Measurements from ENCODE around the gene FAM24B.
"Not testable (repeated sequence)": the region's sequence is repeated elsewhere in the genome, so short reads cannot be mapped to it uniquely, and the experiment has no call there.

The FAM24B gene

DNA sequence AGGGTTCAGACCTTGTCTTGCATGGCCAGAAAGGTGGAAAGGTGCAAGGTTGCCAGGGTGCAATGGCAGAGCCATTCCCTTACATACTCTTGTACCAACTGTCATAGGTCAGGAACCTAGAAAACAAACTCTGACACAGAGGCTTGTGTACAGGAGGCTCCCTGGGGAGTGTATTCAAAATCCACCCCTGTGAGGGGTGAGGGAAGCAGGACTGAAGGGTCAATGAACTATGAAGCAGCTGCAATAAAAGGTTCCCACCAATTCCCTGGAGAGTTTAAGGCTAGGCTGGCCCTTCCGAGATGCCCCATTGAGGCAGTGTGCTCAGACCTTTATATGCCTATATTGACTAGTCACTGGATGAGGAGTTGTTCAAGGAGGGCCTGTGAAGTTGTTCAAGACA, 19.9 kb downstream of the FAM24B start:
- DNase-seq (ENCODE audit: low read depth, low spot score): no peak

DNA sequence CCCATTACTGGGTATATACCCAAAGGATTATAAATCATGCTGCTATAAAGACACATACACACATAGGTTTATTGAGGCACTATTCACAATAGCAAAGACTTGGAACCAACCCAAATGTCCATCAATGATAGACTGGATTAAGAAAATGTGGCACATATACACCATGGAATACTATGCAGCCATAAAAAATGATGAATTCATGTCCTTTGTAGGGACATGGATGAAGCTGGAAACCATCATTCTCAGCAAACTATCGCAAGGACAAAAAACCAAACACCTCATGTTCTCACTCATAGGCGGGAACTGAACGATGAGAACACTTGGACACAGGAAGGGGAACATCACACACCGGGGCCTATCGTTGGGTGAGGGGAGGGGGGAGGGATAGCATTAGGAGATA, 21.3 kb downstream of the FAM24B start:
- not testable (repeated sequence) for DNase-seq (ENCODE audit: low read depth, low spot score)

DNA sequence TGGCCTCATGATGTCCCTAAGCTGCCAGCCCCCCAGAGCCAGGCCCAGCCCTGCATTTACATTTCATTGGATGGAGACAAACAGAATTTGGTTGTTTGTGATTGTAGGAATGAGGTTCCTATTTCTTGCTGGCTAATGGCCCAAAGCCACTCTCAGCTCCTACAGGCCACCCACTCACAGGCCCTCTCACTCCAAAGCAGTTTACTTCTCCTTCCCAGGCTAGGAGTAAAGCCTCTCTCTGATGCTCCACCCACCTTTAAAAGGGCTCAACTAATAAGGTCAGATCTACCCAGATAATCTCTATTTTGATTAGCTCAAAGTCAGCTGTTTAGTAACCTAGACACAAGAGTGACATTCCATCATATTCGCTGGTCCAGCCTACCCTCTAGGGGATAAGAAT, 22.5 kb downstream of the FAM24B start:
- DNase-seq (ENCODE audit: low read depth, low spot score): no peak

DNA sequence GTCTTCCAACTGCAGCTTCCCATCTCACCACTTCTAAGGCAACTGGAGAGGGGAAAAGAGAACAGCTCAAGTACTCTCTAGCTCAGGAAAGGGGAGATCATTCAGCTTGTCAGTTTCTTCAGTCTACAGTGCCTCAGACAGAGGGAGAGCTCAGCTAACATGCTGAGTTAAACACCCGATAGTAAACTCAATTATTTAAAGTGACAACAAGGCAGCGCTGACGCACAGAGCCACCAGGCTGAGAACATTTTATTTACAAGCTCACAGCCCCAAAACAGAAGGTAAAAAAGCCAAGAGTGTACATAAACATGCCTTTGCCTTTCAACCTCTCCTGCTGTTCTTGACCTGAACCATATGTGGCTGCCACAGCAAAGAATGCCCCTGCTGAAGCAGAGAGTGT, 23.6 kb downstream of the FAM24B start:
- DNase-seq (ENCODE audit: low read depth, low spot score): no peak

DNA sequence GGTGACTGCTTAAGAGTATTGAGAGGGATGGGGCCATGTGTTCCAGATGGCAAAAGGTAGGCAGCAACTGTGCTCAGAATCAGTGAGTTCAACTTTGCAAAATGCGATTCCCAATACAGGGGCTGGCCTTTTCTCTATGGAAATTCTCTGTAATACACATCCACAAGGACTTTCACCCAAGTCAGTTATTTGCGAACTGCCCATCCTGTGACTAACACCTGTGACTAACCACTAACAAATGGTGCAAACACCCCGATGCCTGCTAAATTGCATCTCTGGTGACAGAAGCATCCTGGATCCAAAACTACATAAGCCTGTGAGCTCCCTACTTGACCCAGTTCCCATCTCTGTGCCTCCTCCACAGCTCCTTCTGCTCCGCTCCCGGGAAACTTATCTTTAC, 24.7 kb downstream of the FAM24B start:
- no peak for DNase-seq (ENCODE audit: low read depth, low spot score)

DNA sequence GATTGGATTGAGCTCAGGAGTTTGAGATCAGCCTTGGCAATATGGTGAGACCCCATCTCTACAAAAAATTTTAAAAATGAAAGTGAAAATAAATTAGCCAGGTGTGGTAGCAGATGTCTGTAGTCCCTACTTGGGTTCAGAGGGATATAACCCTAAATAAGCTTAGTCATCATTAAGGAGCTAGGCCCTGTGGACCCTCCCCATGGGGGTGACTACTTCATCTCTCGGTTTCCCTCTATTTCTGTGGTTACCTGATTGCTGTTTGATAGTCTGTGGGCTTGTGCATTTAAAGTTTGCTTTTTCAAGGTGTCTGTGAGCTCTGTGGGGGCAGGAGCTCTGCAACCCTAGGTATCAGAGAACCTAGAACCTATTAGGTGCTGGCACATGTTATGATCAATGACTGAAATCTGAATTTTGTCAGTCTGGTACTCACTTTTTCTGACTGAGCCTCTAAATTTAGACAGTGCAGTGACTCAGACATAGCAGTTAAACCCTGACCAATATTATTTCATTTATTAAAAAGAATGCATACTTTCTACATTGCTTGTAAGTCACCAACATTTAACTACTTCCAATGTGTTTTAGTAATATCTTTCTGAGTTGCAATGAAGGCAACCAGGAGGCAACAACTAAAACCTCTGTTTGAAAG, 25.6 kb downstream of the FAM24B start:
- DNase-seq (ENCODE audit: low read depth, low spot score): no peak

DNA sequence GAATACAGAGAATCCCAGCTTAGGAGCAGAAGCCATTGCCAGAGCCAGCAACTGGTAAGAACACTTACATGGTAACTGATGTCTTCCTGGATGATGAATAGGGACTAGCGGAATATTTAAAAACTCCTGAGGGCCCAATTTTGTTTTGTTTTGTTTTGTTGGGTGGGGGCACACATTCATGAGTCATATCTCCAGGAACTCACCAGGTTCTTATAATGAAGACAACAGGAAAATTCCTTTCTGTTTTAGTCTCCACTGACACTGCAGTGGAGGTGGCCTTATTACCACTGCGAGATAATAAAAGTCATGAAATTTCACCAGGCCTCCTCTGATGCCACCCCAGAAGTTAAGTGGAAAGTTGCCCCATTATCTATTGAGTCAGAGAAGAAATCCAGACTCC, 27.1 kb downstream of the FAM24B start:
- DNase-seq (ENCODE audit: low read depth, low spot score): no peak

DNA sequence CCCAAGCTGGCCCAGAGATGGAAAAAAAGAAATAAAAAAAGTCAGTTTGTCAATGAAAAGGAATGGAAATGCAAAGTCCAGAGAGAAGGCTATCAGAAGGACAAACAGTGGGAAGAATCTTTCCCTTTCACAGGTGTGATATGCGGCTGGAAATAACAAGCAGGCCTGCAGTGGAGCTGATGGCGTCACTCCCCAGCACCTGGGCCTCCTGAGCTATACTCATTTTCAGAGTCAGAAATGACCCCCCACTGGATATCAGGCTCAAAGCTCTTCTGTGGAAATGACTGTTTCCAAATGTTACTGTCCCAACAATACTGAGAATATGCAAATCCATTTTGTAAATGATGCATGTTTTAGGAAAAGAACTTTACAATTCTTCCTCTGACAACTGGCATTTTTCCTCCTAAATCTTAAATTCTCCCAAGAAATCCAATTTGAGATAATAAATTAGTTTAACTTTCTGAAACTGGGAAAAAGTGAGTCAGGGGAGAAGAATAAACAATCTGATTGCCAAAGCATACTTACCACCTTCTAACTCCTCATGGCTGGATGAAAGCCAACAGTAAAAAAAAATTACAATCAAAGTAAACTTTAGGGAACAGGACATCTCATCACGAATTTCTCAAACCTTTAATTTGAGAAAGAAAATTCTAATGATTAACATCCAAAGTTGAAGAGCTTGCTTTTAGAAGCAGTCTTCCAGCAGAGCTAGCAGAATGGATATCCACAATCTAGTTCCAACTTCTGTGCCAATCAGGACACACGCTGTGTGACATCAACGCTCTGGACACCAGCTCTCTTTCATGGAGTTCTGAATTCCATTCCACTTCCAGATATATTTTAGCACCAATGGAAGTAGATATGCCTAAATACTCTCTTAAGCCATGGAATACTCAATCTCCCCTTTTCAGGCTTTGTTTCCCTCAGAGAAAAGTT, 28.4 kb downstream of the FAM24B start:
- DNase-seq (ENCODE audit: low read depth, low spot score): no peak

DNA sequence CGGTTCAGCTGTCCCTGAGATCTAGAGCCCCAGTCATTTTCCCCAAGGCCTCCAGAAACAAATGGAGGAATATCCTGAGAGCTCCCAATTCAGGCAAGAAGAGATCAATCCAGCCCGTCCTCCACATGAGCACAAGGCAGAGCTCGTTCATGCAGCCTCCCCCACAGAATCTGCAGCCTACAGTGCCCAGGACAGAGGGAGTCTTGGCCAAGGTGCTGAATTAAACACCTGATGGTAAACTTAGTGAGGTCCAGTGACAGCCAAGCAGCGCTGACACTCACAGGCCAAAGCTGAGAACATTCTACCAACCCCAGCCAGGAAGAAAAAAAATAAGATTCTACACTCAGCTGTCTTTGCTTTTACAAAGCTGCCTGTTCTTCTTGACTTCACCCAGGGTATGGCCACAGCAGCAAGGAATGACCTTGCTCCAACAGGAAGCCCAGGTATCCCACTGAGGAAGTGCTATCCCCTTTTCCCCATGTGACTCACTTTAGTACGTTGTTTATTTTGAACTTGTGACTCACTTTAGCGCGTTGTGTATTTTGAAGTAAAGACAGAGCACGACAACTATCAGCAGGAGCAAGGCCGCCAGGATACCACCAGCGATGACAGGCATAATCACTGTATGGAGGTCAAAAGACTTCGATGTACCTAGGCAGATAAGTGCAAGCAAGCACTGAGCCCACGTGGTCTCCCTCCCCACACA, 29.3 kb downstream of the FAM24B start:
- no peak for DNase-seq (ENCODE audit: low read depth, low spot score)

DNA sequence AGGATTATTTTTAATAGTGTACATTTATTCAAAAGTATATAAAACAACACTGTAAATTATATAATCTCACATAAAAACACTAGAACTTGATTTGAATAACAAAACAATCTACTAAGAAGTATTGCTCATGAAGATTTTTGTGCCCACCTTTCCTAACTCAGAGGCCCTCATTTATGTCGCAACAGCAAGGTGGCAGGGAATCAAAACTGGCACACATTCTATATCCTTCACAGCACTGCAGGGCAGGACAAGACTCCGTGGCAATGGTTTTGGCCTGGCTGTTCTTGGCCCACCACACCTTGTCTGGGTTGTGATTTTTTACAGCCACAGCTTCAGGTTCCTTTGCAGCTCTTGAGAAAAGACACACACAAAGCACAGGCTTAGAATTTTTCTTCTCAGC, 30.3 kb downstream of the FAM24B start:
- DNase-seq (ENCODE audit: low read depth, low spot score): no peak

DNA sequence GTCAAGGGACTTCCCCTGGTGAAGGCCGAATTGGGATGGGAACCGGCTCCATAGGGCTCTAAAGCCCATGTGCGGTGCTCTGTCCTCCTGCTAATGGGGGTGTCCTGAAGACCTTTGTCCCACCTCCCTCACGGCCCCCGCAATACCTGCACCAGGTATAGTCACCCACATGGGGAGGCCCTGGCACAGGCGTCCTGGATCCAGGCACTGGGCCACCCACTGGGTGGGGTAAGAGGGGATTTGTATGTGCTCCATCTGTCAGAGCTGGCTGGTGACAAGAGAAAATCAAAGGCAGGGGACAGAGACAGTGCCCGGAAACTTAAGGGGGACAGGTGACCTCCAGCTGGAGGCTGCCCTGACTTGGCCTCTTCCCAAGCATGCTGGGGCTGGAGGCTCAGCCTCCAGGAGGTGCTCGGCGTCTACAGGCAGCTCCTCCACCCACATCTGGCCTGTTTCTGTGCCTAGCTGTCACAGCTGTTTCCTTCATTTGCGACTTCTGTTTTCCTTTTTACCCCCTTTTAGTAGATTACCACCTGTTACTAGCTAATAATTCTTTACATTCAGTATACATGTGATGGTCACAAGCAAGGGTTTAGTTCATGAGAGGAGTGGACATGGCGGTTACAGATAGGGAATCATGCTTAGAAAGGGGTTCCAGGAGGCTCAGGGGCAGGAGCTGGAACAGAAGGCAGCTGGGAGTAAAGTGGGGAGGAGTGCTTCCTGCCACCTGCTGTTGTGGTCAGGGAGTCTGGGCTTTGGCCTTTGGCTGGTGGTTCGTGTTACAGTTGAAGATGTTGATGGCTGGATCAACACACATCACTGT, 31.4 kb downstream of the FAM24B start:
- no peak for DNase-seq (ENCODE audit: low read depth, low spot score)

DNA sequence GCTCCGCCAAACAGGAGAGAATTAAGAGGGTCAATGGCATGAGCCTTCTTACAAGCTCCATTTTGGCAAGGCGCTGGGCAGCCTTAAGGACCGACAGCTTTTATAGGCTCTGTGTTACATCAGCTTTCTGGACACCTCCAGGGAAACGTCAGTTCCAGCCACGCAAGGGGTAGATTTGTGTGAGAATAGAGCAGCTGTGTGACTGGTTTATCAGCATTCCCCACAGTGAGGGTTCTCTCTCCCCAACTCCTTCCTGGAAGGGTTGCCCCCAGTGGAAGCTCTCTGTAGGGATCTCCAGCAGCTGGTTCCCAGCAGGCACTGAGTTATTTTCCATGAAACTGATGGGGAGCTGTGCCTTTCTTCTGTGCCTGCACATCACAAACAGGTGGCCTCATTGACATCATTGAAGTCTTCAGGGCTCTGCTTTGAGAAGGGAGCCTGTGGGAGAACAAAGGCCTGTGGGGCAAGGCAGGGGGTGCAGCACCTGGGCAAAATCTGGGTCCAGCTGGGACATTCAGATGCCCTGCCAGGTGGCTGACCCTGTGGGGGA, 33.5 kb downstream of the FAM24B start, which contains the start of gene CUZD1:
Gene CUZD1 (minus strand): TSS at position 75 of the 550 bp plus-strand sequence. CDS start 14 bp downstream, at position 61.
- no peak for DNase-seq (ENCODE audit: low read depth, low spot score)

DNA sequence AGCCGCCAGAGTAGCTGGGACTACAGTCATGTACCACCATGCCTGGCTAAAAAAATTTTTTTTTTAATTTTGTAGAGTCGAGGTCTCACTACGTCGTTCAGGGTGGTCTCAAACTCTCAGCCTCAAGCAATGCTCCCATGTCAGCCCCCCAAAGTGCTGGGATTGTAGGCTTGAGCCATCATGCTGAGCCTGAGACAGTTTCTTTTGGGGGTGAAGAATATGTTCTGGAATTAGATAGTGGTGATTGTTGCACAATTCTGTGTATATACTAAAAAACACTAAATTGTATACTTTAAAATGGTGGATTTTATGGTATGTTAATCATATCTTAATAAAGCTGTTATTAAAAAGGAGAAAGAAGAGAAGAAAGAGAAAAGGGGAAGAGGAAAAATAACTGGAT, 35.2 kb downstream of the FAM24B start:
- no peak for DNase-seq (ENCODE audit: low read depth, low spot score)

DNA sequence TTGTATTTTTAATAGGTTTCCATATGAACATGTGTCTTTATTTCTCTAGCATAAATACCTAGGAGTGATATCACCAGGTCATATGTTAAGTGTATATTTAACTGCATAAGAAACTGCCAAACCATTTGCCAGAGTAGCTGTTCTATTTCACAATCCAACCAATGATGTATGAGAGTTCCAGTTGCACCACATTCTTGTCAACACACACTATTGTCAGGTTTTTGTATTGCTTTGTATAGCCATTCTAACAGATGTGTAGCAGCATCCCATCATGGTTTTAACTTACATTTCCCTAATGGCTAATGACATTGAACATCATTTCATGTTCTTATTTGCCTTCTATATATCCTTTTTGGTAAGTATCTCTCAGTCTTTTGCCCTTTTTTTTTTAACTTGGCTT, 37.8 kb downstream of the FAM24B start:
- DNase-seq (ENCODE audit: low read depth, low spot score): no peak

DNA sequence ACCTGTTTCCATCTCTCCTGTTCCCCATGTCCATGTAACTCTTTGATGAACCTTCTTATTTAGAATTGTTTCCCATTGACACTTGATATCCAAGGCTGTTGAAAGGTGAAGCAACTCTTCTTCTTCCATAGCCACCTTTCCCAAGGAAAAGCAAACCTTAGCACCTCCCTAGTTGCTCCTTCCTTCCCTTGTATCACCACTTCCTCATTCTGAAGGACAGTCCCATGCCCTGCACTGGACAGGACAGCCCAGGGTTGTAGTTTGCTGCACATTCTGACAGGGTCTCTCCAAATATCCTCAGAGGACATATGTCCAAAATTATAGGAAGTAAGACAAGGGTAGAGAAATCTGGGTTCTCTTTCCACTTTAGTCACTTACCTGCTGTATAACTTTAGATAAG, 39.9 kb downstream of the FAM24B start:
- DNase-seq (ENCODE audit: low read depth, low spot score): no peak

DNA sequence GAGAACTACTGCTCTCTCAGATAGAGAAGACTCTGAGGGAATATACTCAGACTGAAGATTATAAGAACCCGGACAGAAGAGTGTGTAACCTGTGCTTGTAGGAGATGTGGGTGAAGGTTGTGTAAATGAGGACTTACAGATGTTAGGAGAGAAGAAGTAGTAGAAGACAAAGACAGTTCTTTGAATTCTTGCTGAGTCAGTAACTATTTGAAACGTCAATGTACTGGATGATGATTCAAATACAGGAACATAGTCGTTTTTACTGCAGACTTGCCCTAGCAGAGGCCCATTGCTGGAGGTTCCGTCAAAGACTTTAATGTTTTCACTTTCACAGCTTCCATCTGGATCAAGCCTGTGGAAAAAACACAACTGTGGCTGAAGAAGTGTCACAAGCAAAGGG, 40.5 kb downstream of the FAM24B start:
- DNase-seq (ENCODE audit: low read depth, low spot score): no peak

DNA sequence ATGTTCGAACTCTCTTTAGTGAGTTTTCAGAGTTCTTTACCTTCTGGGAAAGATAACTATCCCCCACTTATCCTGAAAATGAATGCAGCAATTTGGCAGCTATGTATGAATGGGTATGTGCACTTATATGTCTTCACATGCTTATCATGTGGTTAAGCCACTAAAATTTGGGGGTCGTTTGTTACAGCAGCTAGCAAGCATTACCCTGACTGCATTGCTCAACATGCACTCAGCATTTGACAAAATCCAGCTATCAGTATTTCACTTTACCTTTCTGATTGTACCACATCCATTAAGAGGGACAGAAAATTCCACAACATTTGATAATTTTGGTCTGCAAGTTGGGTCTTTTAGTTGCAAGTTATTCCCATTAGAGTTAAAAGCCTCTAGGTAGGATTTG, 43.5 kb downstream of the FAM24B start:
- DNase-seq (ENCODE audit: low read depth, low spot score): no peak

DNA sequence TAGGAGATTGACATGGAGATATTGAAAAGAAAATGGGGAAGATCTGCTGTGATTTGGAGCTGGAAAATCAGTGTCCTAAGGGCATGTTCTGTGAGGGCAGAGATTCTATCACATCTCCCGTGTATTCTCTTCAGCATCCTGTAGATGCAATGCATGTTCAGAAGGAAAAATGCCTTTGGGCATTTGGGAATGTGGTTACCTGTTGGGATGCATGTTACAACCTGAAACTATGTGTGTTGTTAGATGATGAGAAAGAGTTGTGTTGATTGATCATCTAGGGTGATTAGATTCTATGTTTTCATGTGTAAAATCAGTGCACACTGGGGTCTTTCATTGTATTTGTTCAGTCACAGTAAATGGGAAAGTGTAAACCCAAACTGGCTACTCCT, 48.4 kb downstream of the FAM24B start:
- DNase-seq (ENCODE audit: low read depth, low spot score): no peak

DNA sequence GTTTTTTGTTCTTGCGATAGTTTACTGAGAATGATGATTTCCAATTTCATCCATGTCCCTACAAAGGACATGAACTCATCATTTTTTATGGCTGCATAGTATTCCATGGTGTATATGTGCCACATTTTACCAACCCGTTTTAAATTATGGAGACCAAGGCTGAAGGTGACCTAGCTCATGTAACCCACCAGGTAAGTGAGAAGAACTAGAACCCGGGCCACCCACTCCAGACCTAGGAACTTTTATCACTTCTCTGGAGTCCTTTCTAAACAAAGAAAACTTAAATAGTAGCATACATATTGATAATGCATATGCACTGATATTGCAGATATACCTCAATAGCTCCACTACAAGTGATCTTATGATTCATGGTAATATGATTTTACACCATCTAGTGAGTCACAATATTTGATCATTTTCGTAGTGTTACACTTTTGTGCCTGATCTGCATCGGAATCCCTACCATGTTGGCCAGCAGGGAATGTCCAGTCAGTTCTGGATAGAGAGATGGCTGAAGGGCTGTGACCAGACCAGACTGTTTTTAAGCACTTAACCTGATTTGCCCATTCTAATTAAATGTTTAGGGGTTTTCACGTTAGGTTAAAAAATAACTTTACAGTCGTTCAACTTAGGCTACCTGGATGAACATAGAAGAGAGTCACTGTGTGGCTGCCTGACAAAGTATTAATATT, 49.0 kb downstream of the FAM24B start:
- no peak for DNase-seq (ENCODE audit: low read depth, low spot score)

DNA sequence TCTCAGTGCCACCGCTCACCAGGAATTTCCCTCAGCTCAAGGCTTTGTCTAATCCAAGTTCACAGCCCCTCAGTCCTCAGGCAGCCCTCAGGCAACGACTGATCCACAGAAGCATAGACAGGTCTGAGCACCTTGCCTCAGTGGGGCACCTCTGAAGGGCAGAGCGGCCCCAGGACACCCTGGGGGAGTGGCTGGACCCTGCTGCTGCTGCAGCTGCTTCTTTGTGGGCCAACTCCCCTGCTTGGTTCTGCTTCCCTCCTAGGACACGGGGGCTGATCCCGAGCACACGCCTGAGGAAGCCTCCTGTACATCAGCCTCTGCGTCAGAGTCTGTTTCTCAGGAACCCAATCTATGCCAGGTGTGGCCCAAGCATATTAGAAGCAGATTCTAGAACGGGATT, 49.9 kb downstream of the FAM24B start:
- no peak for DNase-seq (ENCODE audit: low read depth, low spot score)
